Kidney glomerular epithelial cell (primary cell): ENCODE results near the gene FRS2.
"Not testable (repeated sequence)": the region's sequence is repeated elsewhere in the genome, so short reads cannot be mapped to it uniquely, and the experiment has no call there.

ENCODE experiments used
- DNase-seq: peaks from one replicate; lab custom pipeline; 2025; lab: John Stamatoyannopoulos, UW

Gene FRS2

GRCh38 chr12:69470189-69471075 is at the start of gene FRS2:
Gene FRS2 (plus strand): TSS chr12:69470388. CDS start chr12:69569031, 98,643 bp downstream.
- DNase-seq = peak; percentile 85

GRCh38 chr12:69421548-69421947 is 48.6 kb upstream of the FRS2 start:
- no peak for DNase-seq

GRCh38 chr12:69423037-69423905 is 46.9 kb upstream of the FRS2 start:
- no peak for DNase-seq

GRCh38 chr12:69425417-69425816 is 44.8 kb upstream of the FRS2 start:
- DNase-seq = no peak

GRCh38 chr12:69428351-69429073 is 41.7 kb upstream of the FRS2 start:
- DNase-seq = no peak

- no peak for DNase-seq
These were observed 39.1 kb upstream of the FRS2 start for GRCh38 chr12:69430942-69431590.

- DNase-seq = no peak
These were observed 38.5 kb upstream of the FRS2 start for GRCh38 chr12:69431591-69432222.

GRCh38 chr12:69433653-69434052 is 36.5 kb upstream of the FRS2 start:
- DNase-seq = no peak

GRCh38 chr12:69435644-69436043 is 34.5 kb upstream of the FRS2 start:
- DNase-seq = no peak

- no peak for DNase-seq
These were observed 33.1 kb upstream of the FRS2 start for GRCh38 chr12:69437073-69437472.

- DNase-seq = no peak
These were observed 31.6 kb upstream of the FRS2 start for GRCh38 chr12:69438539-69438938.

GRCh38 chr12:69440016-69440415 is 30.2 kb upstream of the FRS2 start:
- peak; percentile 20 for DNase-seq

GRCh38 chr12:69440886-69441285 is 29.3 kb upstream of the FRS2 start:
- no peak for DNase-seq

- no peak for DNase-seq
These were observed 27.3 kb upstream of the FRS2 start for GRCh38 chr12:69442894-69443293.

- no peak for DNase-seq
These were observed 26.3 kb upstream of the FRS2 start for GRCh38 chr12:69443916-69444315.

- DNase-seq = no peak
These were observed 22.3 kb upstream of the FRS2 start for GRCh38 chr12:69447892-69448291.

- not testable (repeated sequence) for DNase-seq
These were observed 17.5 kb upstream of the FRS2 start for GRCh38 chr12:69452598-69453132.

GRCh38 chr12:69456239-69456638 is 13.9 kb upstream of the FRS2 start:
- no peak for DNase-seq

GRCh38 chr12:69457433-69457832 is 12.8 kb upstream of the FRS2 start:
- DNase-seq = no peak

- DNase-seq = no peak
These were observed 10.7 kb upstream of the FRS2 start for GRCh38 chr12:69459477-69459876.

GRCh38 chr12:69464428-69464827 is 5.8 kb upstream of the FRS2 start:
- no peak for DNase-seq
